ENCODE results near the gene PTPA. TPM values are rescaled to one million over a fixed set of nuclear protein-coding genes. Genes with fewer than 3 reads are reported as not detected.

Gene PTPA
- total and polyA plus RNA-seq, 2 donors (not counting 1 experiment from before 2014, with no cell fraction given) = 35.0 to 73.9 TPM

DNA sequence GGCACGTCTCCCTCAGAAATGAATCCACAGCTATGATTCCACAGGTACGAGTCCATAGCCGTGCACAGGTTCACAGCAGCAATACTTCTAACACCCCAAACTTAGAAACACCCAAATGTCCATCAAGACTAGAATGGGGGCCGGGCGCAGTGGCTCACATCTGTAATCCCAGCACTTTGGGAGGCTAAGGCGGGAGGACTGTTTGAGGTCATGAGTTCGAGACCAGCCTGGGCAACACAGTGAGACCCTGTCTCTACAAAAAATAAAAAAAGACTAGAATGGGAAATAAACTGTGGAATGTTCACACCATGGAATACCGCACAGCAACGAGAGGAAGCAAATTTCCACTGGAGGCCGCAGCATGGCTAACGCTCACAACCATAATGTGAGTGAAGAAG, 34.6 kb upstream of the PTPA start:
- H3K4me2 ChIP-seq (replicated peaks; ENCODE audit: low read depth, low read length, poor library complexity, severe bottlenecking) = no peak overlapping the region
- H3K9me3 ChIP-seq (ENCODE audit: control extremely low read depth in 1 of 3, control insufficient read depth in 2 of 3, insufficient read depth in 1 of 3, low read length in 2 of 3) = no peaks in the 10 kb centered on the region
- ATAC-seq (ENCODE audit: low read depth) = no peak
- H4K20me1 ChIP-seq (ENCODE audit: control insufficient read depth, insufficient read depth, low read length, poor library complexity, severe bottlenecking) = no peaks in the 10 kb centered on the region
- H2AFZ ChIP-seq (ENCODE audit: insufficient read depth, low read depth, low read length, poor library complexity, severe bottlenecking) = no peak overlapping the region
- Mint-ChIP-seq H3K9me3 (ENCODE audit: insufficient read depth) (no peaks in the 10 kb centered on the region), H3K27me3 (no peaks in the 10 kb centered on the region), H3K27ac (no peak overlapping the region), H3K4me1 (peaks cover 16% of the 10 kb centered on the region), H3K4me3 (no peak overlapping the region)
- peaks cover 8 to 12% of the 10 kb centered on the region in 2 donors for H3K4me1 ChIP-seq (ENCODE audit: control insufficient read depth in 2 of 2, insufficient read depth in 2 of 2, low read length in 2 of 2)
- no peak overlapping the region for H3K27ac ChIP-seq (ENCODE audit: low read length in 2 of 2)
- H3K36me3 ChIP-seq (replicated peaks in 1 of 2; ENCODE audit: control extremely low read depth in 1 of 2, control insufficient read depth in 1 of 2, extremely low read depth in 1 of 2, insufficient read depth in 2 of 2, low read length in 1 of 2) = no peaks in the 10 kb centered on the region
- H3K79me2 ChIP-seq (ENCODE audit: control insufficient read depth, insufficient read depth, low read length) = peaks cover 7% of the 10 kb centered on the region
- H3K27me3 ChIP-seq (replicated peaks in 1 of 4; ENCODE audit: control extremely low read depth in 1 of 4, control insufficient read depth in 3 of 4, insufficient read depth in 4 of 4, low read length in 3 of 4) = no peaks in the 10 kb centered on the region
- POLR2A ChIA-PET = interaction anchor here (0.6 kb wide), 1 partner anchor 1197 kb away, joined by 3 read pairs; no protein-coding TSS in a partner anchor
- H3K9ac ChIP-seq (ENCODE audit: low read length) = no peak overlapping the region
- CTCF ChIA-PET = interaction anchor here (1.1 kb wide), 1 partner anchor 66 kb away, joined by 3 read pairs; no protein-coding TSS in a partner anchor
- intact Hi-C loops (cut with micrococcal nuclease) = no loop called here
- no peak overlapping the region for H3K4me3 ChIP-seq (ENCODE audit: control extremely low read depth in 1 of 5, extremely low read depth in 1 of 5, insufficient read depth in 1 of 5, low read depth in 2 of 5, low read length in 4 of 5)
- no peak for DNase-seq
- no peak for TF ChIP-seq EZH2 (IDR thresholded peaks at IDR 0.05; ENCODE audit: borderline replicate concordance, insufficient read depth, low read depth, low read length, poor library complexity, severe bottlenecking)
- TF ChIP-seq, protein P1, sequence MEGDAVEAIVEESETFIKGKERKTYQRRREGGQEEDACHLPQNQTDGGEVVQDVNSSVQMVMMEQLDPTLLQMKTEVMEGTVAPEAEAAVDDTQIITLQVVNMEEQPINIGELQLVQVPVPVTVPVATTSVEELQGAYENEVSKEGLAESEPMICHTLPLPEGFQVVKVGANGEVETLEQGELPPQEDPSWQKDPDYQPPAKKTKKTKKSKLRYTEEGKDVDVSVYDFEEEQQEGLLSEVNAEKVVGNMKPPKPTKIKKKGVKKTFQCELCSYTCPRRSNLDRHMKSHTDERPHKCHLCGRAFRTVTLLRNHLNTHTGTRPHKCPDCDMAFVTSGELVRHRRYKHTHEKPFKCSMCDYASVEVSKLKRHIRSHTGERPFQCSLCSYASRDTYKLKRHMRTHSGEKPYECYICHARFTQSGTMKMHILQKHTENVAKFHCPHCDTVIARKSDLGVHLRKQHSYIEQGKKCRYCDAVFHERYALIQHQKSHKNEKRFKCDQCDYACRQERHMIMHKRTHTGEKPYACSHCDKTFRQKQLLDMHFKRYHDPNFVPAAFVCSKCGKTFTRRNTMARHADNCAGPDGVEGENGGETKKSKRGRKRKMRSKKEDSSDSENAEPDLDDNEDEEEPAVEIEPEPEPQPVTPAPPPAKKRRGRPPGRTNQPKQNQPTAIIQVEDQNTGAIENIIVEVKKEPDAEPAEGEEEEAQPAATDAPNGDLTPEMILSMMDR (IDR thresholded peaks at IDR 0.05) = no peak
- WGBS (ENCODE audit: insufficient coverage) = 99% methylated on average over 7 of the region's 11 CpGs

- H3K9me3 Mint-ChIP-seq (ENCODE audit: insufficient read depth) = no peaks in the 10 kb centered on the region
- ChIA-PET POLR2A (no interaction called here), CTCF (no interaction called here)
- intact Hi-C loops (cut with micrococcal nuclease) = no loop called here
- WGBS (ENCODE audit: insufficient coverage) = 98% methylated on average over 5 of the region's 10 CpGs
- Histone ChIP-seq H3K27me3 (replicated peaks in 1 of 4; ENCODE audit: control extremely low read depth in 1 of 4, control insufficient read depth in 3 of 4, insufficient read depth in 4 of 4, low read length in 3 of 4) (no peaks in the 10 kb centered on the region), H2AFZ (ENCODE audit: insufficient read depth, low read depth, low read length, poor library complexity, severe bottlenecking) (no peak overlapping the region), H3K4me3 (ENCODE audit: control extremely low read depth in 1 of 5, extremely low read depth in 1 of 5, insufficient read depth in 1 of 5, low read depth in 2 of 5, low read length in 4 of 5) (no peak overlapping the region), H3K27ac (ENCODE audit: low read length in 2 of 2) (no peak overlapping the region), H3K9ac (ENCODE audit: low read length) (no peak overlapping the region), H3K79me2 (ENCODE audit: control insufficient read depth, insufficient read depth, low read length) (peaks cover 13% of the 10 kb centered on the region), H4K20me1 (ENCODE audit: control insufficient read depth, insufficient read depth, low read length, poor library complexity, severe bottlenecking) (no peaks in the 10 kb centered on the region), H3K4me1 (ENCODE audit: control insufficient read depth in 2 of 2, insufficient read depth in 2 of 2, low read length in 2 of 2) (peaks cover 14 to 15% of the 10 kb centered on the region in 2 donors), H3K4me2 (replicated peaks; ENCODE audit: low read depth, low read length, poor library complexity, severe bottlenecking) (no peak overlapping the region), H3K9me3 (ENCODE audit: control extremely low read depth in 1 of 3, control insufficient read depth in 2 of 3, insufficient read depth in 1 of 3, low read length in 2 of 3) (no peaks in the 10 kb centered on the region), H3K36me3 (replicated peaks in 1 of 2; ENCODE audit: control extremely low read depth in 1 of 2, control insufficient read depth in 1 of 2, extremely low read depth in 1 of 2, insufficient read depth in 2 of 2, low read length in 1 of 2) (no peaks in the 10 kb centered on the region)
- ATAC-seq (ENCODE audit: low read depth) = no peak
- no peak overlapping the region for H3K4me3 Mint-ChIP-seq
- no peak overlapping the region for H3K27ac Mint-ChIP-seq
- no peak for DNase-seq
- no peaks in the 10 kb centered on the region for H3K27me3 Mint-ChIP-seq
- H3K4me1 Mint-ChIP-seq = peaks cover 18% of the 10 kb centered on the region
- TF ChIP-seq EZH2 (IDR thresholded peaks at IDR 0.05; ENCODE audit: borderline replicate concordance, insufficient read depth, low read depth, low read length, poor library complexity, severe bottlenecking) = no peak
- TF ChIP-seq, protein P1 (IDR thresholded peaks at IDR 0.05) = no peak
Observed at GRCh38 chr9:129077236-129077635, 34.0 kb upstream of the PTPA start.
